PC-3 (cell line): ENCODE measurements around the gene CTNNA2.

Source experiments
- EZH2 ChIP-seq: fragments of 300-600 bp; sonication (generic); IDR thresholded peaks from one replicate; pipeline ENCODE4 v1.6.1; 2017; ENCODE audit warnings: antibody characterized with exemption, mild to moderate bottlenecking, low read length; ENCODE audit not compliant: unreplicated experiment
- TF ChIP-seq, protein P1 (sequence below): fragments of 300-600 bp; sonication (generic); conservative IDR thresholded peaks from 2 replicates; pipeline ENCODE4 v1.5.1; 2017; ENCODE audit warnings: antibody characterized with exemption, low read depth, mild to moderate bottlenecking, low read length

DNA sequence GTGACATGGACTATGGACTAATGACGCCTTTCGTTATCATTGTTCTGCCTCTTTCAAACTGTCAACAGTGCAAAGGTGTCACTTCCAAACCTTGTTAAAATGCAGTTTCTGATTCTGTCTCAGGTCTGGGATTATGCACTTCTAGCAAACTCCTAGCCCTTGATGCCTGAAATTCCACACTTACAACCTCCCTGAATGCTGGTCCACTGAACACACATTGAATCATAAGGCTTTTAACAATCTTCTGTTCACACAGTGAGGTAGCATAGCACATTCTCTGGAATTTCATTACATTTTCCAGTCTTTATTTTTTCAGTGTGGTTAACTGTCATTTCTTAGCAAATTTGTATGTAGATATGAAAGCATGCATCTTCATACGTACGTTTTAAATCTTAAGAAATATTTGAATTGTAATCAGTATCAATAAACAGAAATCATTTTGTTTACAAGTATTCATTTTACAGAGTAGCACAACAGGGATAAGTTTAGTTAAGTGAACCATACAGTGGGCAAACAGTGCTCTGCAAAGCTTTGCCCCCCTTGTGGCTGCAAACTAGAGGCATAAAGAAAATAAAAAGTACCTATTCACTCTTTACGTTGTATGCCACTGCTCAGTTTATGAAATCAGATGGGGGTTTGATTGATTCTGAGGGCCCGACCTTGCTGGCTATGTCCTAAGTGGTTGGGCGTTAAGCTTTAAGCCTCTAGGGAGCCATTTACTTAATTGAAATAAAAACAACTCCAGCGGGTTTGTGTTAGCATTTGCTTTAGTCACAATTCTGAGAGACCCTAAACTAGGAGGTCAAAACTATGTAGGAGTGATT is 540.9 kb downstream of the CTNNA2 start:
- TF ChIP-seq, protein P1, sequence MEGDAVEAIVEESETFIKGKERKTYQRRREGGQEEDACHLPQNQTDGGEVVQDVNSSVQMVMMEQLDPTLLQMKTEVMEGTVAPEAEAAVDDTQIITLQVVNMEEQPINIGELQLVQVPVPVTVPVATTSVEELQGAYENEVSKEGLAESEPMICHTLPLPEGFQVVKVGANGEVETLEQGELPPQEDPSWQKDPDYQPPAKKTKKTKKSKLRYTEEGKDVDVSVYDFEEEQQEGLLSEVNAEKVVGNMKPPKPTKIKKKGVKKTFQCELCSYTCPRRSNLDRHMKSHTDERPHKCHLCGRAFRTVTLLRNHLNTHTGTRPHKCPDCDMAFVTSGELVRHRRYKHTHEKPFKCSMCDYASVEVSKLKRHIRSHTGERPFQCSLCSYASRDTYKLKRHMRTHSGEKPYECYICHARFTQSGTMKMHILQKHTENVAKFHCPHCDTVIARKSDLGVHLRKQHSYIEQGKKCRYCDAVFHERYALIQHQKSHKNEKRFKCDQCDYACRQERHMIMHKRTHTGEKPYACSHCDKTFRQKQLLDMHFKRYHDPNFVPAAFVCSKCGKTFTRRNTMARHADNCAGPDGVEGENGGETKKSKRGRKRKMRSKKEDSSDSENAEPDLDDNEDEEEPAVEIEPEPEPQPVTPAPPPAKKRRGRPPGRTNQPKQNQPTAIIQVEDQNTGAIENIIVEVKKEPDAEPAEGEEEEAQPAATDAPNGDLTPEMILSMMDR: no peak
- TF ChIP-seq EZH2: no peak
